Measurements from ENCODE around the gene ATP2B3. TPM values are rescaled to one million over a fixed set of nuclear protein-coding genes. Genes with fewer than 3 reads are reported as not detected.

The ATP2B3 gene
- total RNA-seq, 1 experiment from 2014 or later: 0.35 TPM

- Histone ChIP-seq H2BK5ac (ENCODE audit: insufficient read length, low read length) (no peak overlapping the region), H3K23me2 (ENCODE audit: insufficient read length, low read depth, low read length, poor library complexity, severe bottlenecking) (peaks cover 5% of the 10 kb centered on the region), H2BK20ac (ENCODE audit: low read depth, low read length, poor library complexity, severe bottlenecking) (no peak overlapping the region), H3K18ac (ENCODE audit: insufficient read length, low read depth, low read length) (no peak overlapping the region), H3T11ph (ENCODE audit: low read length) (no peak overlapping the region), H3K9ac (ENCODE audit: extremely low read depth, insufficient read length, low read length) (no peak overlapping the region), H2BK15ac (ENCODE audit: low read depth, low read length) (no peak overlapping the region), H3K27me3 (ENCODE audit: insufficient read depth, low read length) (no peaks in the 10 kb centered on the region; the same call in 1 of the 2 replicates), H3K14ac (ENCODE audit: insufficient read depth, low read length) (no peak overlapping the region), H3K79me1 (ENCODE audit: insufficient read depth, low read depth, low read length, poor library complexity, severe bottlenecking) (no peaks in the 10 kb centered on the region), H2BK12ac (ENCODE audit: insufficient read length, low read depth, low read length) (no peak overlapping the region), H2AK5ac (ENCODE audit: insufficient read length, low read length) (no peak overlapping the region), H4K91ac (ENCODE audit: insufficient read length, low read depth, low read length) (no peak overlapping the region), H3K4me2 (ENCODE audit: insufficient read depth, insufficient read length, low read length) (no peak overlapping the region), H3K23ac (ENCODE audit: insufficient read length, low read depth, low read length) (no peak overlapping the region), H4K5ac (ENCODE audit: insufficient read length, low read depth, low read length) (no peak overlapping the region), H4K20me1 (ENCODE audit: control insufficient read depth, insufficient read depth, insufficient read length) (no peaks in the 10 kb centered on the region), H3K9me3 (ENCODE audit: control insufficient read depth, low read depth, low read length) (peaks cover 29% of the 10 kb centered on the region), H3K56ac (ENCODE audit: insufficient read length, low read depth, low read length) (no peak overlapping the region), H4K8ac (replicated peaks; ENCODE audit: insufficient read length, low read depth, low read length) (no peak overlapping the region), H3K79me2 (ENCODE audit: insufficient read depth, low read length) (no peaks in the 10 kb centered on the region), H3K4me1 (ENCODE audit: insufficient read depth, low read length) (no peaks in the 10 kb centered on the region), H3K4ac (ENCODE audit: low read depth, low read length) (no peak overlapping the region), H2BK120ac (ENCODE audit: low read depth, low read length, poor library complexity, severe bottlenecking) (no peak overlapping the region), H3K27ac (ENCODE audit: insufficient read length, low read depth, low read length) (no peak overlapping the region), H2AFZ (ENCODE audit: low read length) (no peak overlapping the region)
- H3K27me3 Mint-ChIP-seq (ENCODE audit: low read depth): peaks cover 90% of the 10 kb centered on the region
- no peaks in the 10 kb centered on the region; a peak in 3 of 7 replicates for H3K36me3 Mint-ChIP-seq (ENCODE audit: insufficient read depth in 1 of 3, low read depth in 3 of 3)
- no CpG with 5 or more reads among the region's 10 CpGs for WGBS (ENCODE audit: extremely low coverage, insufficient read length, low lambda C conversion rate)
- no peak overlapping the region for H3K4me3 Mint-ChIP-seq
- peaks cover 65 to 71% of the 10 kb centered on the region in 2 experiments for H3K9me3 Mint-ChIP-seq
- TF ChIP-seq CTCF (conservative IDR thresholded peaks at IDR 0.05): no peak
- H3K27ac Mint-ChIP-seq: no peak overlapping the region
- DNase-seq: no peak
- H3K4me1 Mint-ChIP-seq: 0 out of 4 replicates have a peak, but pooled peaks cover 0 to 3% of the 10 kb centered on the region in 2 experiments
These were observed 95.0 kb downstream of the ATP2B3 start for GRCh38 chrX:153612413-153612812.

All from H9 (cell line).